T47D (cell line): ENCODE measurements around the gene EVPL.
A peak's percentile ranks its signal among the peaks of the same experiment; 100 is the strongest.
"Not testable (repeated sequence)": the region's sequence is repeated elsewhere in the genome, so short reads cannot be mapped to it uniquely, and the experiment has no call there.

Experiments used
- DNase-seq, 2 experiments: peaks; one replicate each; pipeline versions ENCODE4 v3.0.0 to v3.0.0-alpha.2; 2011 to 2012; ENCODE audit warnings: low read depth in 1 of 2, low spot score in 1 of 2
- JUND ChIP-seq: IDR thresholded peaks from 2 replicates; pipeline ENCODE4 v1.6.1; 2012; ENCODE audit warnings: low read depth
- in situ Hi-C: cut with HindIII; loops from 2 replicates; pipeline ENCODE4 v1.10.0; 2016; ENCODE audit warnings: low sequenced_read_pairs, low pct_unique_long_range_greater_than_20kb

The EVPL gene

GRCh38 chr17:75970626-75971025 is 56.5 kb downstream of the EVPL start:
- no peak for TF ChIP-seq JUND
- DNase-seq = no peak
- in situ Hi-C loops = no loop called here

GRCh38 chr17:75970011-75970523 is 57.0 kb downstream of the EVPL start:
- no peak for DNase-seq
- no peak for TF ChIP-seq JUND
- in situ Hi-C loops = no loop called here

- in situ Hi-C loops, DNase-seq: not testable (repeated sequence)
These were observed 58.1 kb downstream of the EVPL start for GRCh38 chr17:75969044-75969443.

- no peak for DNase-seq
- in situ Hi-C loops = no loop called here
- TF ChIP-seq JUND = peak; percentile 52; the same call in 1 of the 2 replicates
These were observed 61.6 kb downstream of the EVPL start for GRCh38 chr17:75965468-75965867.

- in situ Hi-C loops = no loop called here
- no peak for TF ChIP-seq JUND
- no peak for DNase-seq
These were observed 67.1 kb downstream of the EVPL start for GRCh38 chr17:75959839-75960511.

GRCh38 chr17:75959051-75959838 is 67.9 kb downstream of the EVPL start:
- TF ChIP-seq JUND = no peak
- in situ Hi-C loops = no loop called here
- no peak for DNase-seq
